ENCODE measurements around the gene SCUBE1. TPM values are rescaled to one million over a fixed set of nuclear protein-coding genes. Genes with fewer than 3 reads are reported as not detected.

The SCUBE1 gene
- total RNA-seq, 1 experiment from 2014 or later: not detected

- peaks cover 9% of the 10 kb centered on the region; the same call in 1 of the 2 replicates for H3K27me3 ChIP-seq (ENCODE audit: insufficient read depth, low read depth)
- H3K4me1 ChIP-seq (replicated peaks; ENCODE audit: insufficient read depth): 0 out of 2 replicates have a peak, but pooled peaks cover 4% of the 10 kb centered on the region
- H3K79me2 ChIP-seq (ENCODE audit: low read depth): no peaks in the 10 kb centered on the region
- TF ChIP-seq CTCF (conservative IDR thresholded peaks at IDR 0.05) (no peak), EZH2 (IDR thresholded peaks at IDR 0.05; ENCODE audit: low read depth) (no peak)
- H3K4me3 ChIP-seq: no peak overlapping the region
- POLR2A ChIA-PET (ENCODE audit: unreplicated experiment): no interaction called here
- 0 out of 2 replicates have a peak, but pooled peaks cover 3% of the 10 kb centered on the region for H3F3A ChIP-seq (ENCODE audit: insufficient read depth, low read depth)
- H4K20me1 ChIP-seq (ENCODE audit: insufficient read depth): no peaks in the 10 kb centered on the region
- no peaks in the 10 kb centered on the region for H3K9me3 ChIP-seq (ENCODE audit: insufficient read depth, low read depth)
- CTCF ChIA-PET: no interaction called here
- H3K9me2 ChIP-seq (ENCODE audit: insufficient read depth): no peaks in the 10 kb centered on the region
- intact Hi-C loops (cut with micrococcal nuclease; ENCODE audit: unreplicated experiment): no loop called here
- no peaks in the 10 kb centered on the region for H3K36me3 ChIP-seq (ENCODE audit: low read depth)
- H3K4me2 ChIP-seq: no peak overlapping the region
- H3K27ac ChIP-seq: no peak overlapping the region
- no peak for DNase-seq
- BruUV-seq (replicated peaks): no TSS peak
- H2AFZ ChIP-seq: no peak overlapping the region
Measured at GRCh38 chr22:43198126-43198525, 145.0 kb downstream of the SCUBE1 start.

- H3K27ac ChIP-seq: no peak overlapping the region
- H4K20me1 ChIP-seq (ENCODE audit: insufficient read depth): no peaks in the 10 kb centered on the region
- no peaks in the 10 kb centered on the region for H3K36me3 ChIP-seq (ENCODE audit: low read depth)
- no peaks in the 10 kb centered on the region for H3K9me3 ChIP-seq (ENCODE audit: insufficient read depth, low read depth)
- 0 out of 2 replicates have a peak, but pooled peaks cover 4% of the 10 kb centered on the region for H3K4me1 ChIP-seq (replicated peaks; ENCODE audit: insufficient read depth)
- TF ChIP-seq CTCF (conservative IDR thresholded peaks at IDR 0.05): no peak
- no peak for TF ChIP-seq EZH2 (IDR thresholded peaks at IDR 0.05; ENCODE audit: low read depth)
- H3K4me3 ChIP-seq: no peak overlapping the region
- no peak overlapping the region for H3K4me2 ChIP-seq
- POLR2A ChIA-PET (ENCODE audit: unreplicated experiment): no interaction called here
- H3K9me2 ChIP-seq (ENCODE audit: insufficient read depth): no peaks in the 10 kb centered on the region
- CTCF ChIA-PET: no interaction called here
- no peak for DNase-seq
- no TSS peak for BruUV-seq (replicated peaks)
- 0 out of 2 replicates have a peak, but pooled peaks cover 3% of the 10 kb centered on the region for H3F3A ChIP-seq (ENCODE audit: insufficient read depth, low read depth)
- no peak overlapping the region for H2AFZ ChIP-seq
- intact Hi-C loops (cut with micrococcal nuclease; ENCODE audit: unreplicated experiment): no loop called here
- H3K79me2 ChIP-seq (ENCODE audit: low read depth): no peaks in the 10 kb centered on the region
- peaks cover 9% of the 10 kb centered on the region; the same call in 1 of the 2 replicates for H3K27me3 ChIP-seq (ENCODE audit: insufficient read depth, low read depth)
Measured at GRCh38 chr22:43197271-43197941, 145.8 kb downstream of the SCUBE1 start.

GRCh38 chr22:43191831-43192230 is 151.3 kb downstream of the SCUBE1 start:
- H4K20me1 ChIP-seq (ENCODE audit: insufficient read depth): no peaks in the 10 kb centered on the region
- CTCF ChIA-PET: no interaction called here
- H3K36me3 ChIP-seq (ENCODE audit: low read depth): no peaks in the 10 kb centered on the region
- no peak overlapping the region for H3K4me2 ChIP-seq
- POLR2A ChIA-PET (ENCODE audit: unreplicated experiment): no interaction called here
- H2AFZ ChIP-seq: no peak overlapping the region
- peaks cover 6% of the 10 kb centered on the region; the same call in 1 of the 2 replicates for H3K4me1 ChIP-seq (replicated peaks; ENCODE audit: insufficient read depth)
- no peak overlapping the region for H3K27ac ChIP-seq
- H3K9me2 ChIP-seq (ENCODE audit: insufficient read depth): no peaks in the 10 kb centered on the region
- intact Hi-C loops (cut with micrococcal nuclease; ENCODE audit: unreplicated experiment): no loop called here
- H3K9me3 ChIP-seq (ENCODE audit: insufficient read depth, low read depth): no peaks in the 10 kb centered on the region
- no peak overlapping the region for H3K4me3 ChIP-seq
- TF ChIP-seq EZH2 (IDR thresholded peaks at IDR 0.05; ENCODE audit: low read depth) (no peak), CTCF (conservative IDR thresholded peaks at IDR 0.05) (no peak)
- H3K27me3 ChIP-seq (ENCODE audit: insufficient read depth, low read depth): no peaks in the 10 kb centered on the region
- peaks cover 19% of the 10 kb centered on the region for H3F3A ChIP-seq (ENCODE audit: insufficient read depth, low read depth)
- H3K79me2 ChIP-seq (ENCODE audit: low read depth): no peaks in the 10 kb centered on the region
- no peak for DNase-seq
- BruUV-seq (replicated peaks): no TSS peak

All from PC-9 (cell line).